HEK293 (cell line): ENCODE measurements around the gene MAML2.
A peak's percentile ranks its signal among the peaks of the same experiment; 100 is the strongest.

Experiments used
- CTCF ChIA-PET: fragments of 350-600 bp; formaldehyde crosslinking; extraction: SDS; loops from one replicate; lab custom pipeline; 2021; ENCODE audit warnings: antibody characterized with exemption; lab: Yijun Ruan, JAX
- POLR2A ChIA-PET: fragments of 300-600 bp; formaldehyde crosslinking; extraction: SDS; loops from one replicate; lab custom pipeline; 2020; ENCODE audit warnings: antibody characterized with exemption, inconsistent platforms; lab: Yijun Ruan, JAX
- H3K27ac ChIP-seq: fragments of 200-500 bp; sonication (Bioruptor generic); 2 replicates; pipeline ENCODE4 v1.5.1; 2014; ENCODE audit warnings: low read depth, low read length, control low read depth, inconsistent platforms; ENCODE audit errors: extremely low read depth
- H3K36me3 ChIP-seq, 2 experiments: fragments of 200-500 bp in 1 of 2; sonication (Bioruptor generic) in 1 of 2; 1 replicate in 1 of 2; 2 replicates in 1 of 2; pipeline ENCODE4 v1.5.1; 2014 to 2017; ENCODE audit warnings: inconsistent platforms in 2 of 2, low read length in 2 of 2; ENCODE audit not compliant: control insufficient read depth in 2 of 2, insufficient read depth in 1 of 2
- H3K4me1 ChIP-seq: fragments of 200-500 bp; sonication (Bioruptor generic); 2 replicates; pipeline ENCODE4 v1.5.1; 2014; ENCODE audit warnings: mild to moderate bottlenecking, low read length, inconsistent platforms; ENCODE audit not compliant: control insufficient read depth, insufficient read depth
- H3K4me3 ChIP-seq: 2 replicates; pipeline ENCODE4 v1.5.1; 2011; ENCODE audit warnings: low read depth, mild to moderate bottlenecking, control low read depth, low read length, moderate library complexity
- H3K9me3 ChIP-seq: fragments of 200-500 bp; sonication (Bioruptor generic); 2 replicates; pipeline ENCODE4 v1.5.1; 2014; ENCODE audit warnings: low read depth, low read length, inconsistent platforms; ENCODE audit not compliant: control insufficient read depth, insufficient read depth
- GFI1B ChIP-seq: fragments of 450-650 bp; formaldehyde crosslinking; IDR thresholded peaks from 2 replicates; pipeline ENCODE4 v1.5.1; 2016; ENCODE audit warnings: missing biosample characterization, missing genetic modification characterization
- GLIS1 ChIP-seq: fragments of 450-650 bp; formaldehyde crosslinking; IDR thresholded peaks from 2 replicates; pipeline ENCODE4 v1.5.1; 2016; ENCODE audit warnings: missing biosample characterization, missing genetic modification characterization
- TRIM28 ChIP-seq: IDR thresholded peaks from 2 replicates; pipeline ENCODE4 v1.6.1; 2011; ENCODE audit warnings: low read length, control low read depth, borderline replicate concordance
- ZFP37 ChIP-seq: fragments of 450-650 bp; formaldehyde crosslinking; IDR thresholded peaks from 2 replicates; pipeline ENCODE4 v1.5.1; 2016; ENCODE audit warnings: missing biosample characterization, missing genetic modification characterization
- ZNF140 ChIP-seq: fragments of 450-650 bp; formaldehyde crosslinking; IDR thresholded peaks from 2 replicates; pipeline ENCODE4 v1.5.1; 2016; ENCODE audit warnings: missing biosample characterization, missing genetic modification characterization
- ZNF23 ChIP-seq: fragments of 450-650 bp; formaldehyde crosslinking; IDR thresholded peaks from 2 replicates; pipeline ENCODE4 v1.5.1; 2016; ENCODE audit warnings: missing biosample characterization, missing genetic modification characterization, borderline replicate concordance
- ZNF292 ChIP-seq: fragments of 450-650 bp; formaldehyde crosslinking; IDR thresholded peaks from 2 replicates; pipeline ENCODE4 v1.5.1; 2016; ENCODE audit warnings: low read depth, missing biosample characterization, missing genetic modification characterization, borderline replicate concordance
- ZNF311 ChIP-seq: fragments of 450-650 bp; formaldehyde crosslinking; IDR thresholded peaks from 2 replicates; pipeline ENCODE4 v1.5.1; 2017; ENCODE audit warnings: missing biosample characterization, missing genetic modification characterization, borderline replicate concordance
- ZNF335 ChIP-seq: fragments of 450-650 bp; formaldehyde crosslinking; conservative IDR thresholded peaks from 2 replicates; pipeline ENCODE4 v1.5.1; 2016; ENCODE audit warnings: missing biosample characterization, missing genetic modification characterization
- ZNF404 ChIP-seq: fragments of 450-650 bp; formaldehyde crosslinking; IDR thresholded peaks from 2 replicates; pipeline ENCODE4 v1.5.1; 2017; ENCODE audit warnings: missing biosample characterization, missing genetic modification characterization
- ZNF416 ChIP-seq: fragments of 450-650 bp; formaldehyde crosslinking; IDR thresholded peaks from 2 replicates; pipeline ENCODE4 v1.5.1; 2016; ENCODE audit warnings: missing biosample characterization, missing genetic modification characterization
- ZNF555 ChIP-seq: fragments of 450-650 bp; formaldehyde crosslinking; conservative IDR thresholded peaks from 2 replicates; pipeline ENCODE4 v1.5.1; 2017; ENCODE audit warnings: missing biosample characterization, mild to moderate bottlenecking, missing genetic modification characterization, inconsistent platforms
- ZNF660 ChIP-seq: fragments of 450-650 bp; IDR thresholded peaks from 2 replicates; pipeline ENCODE4 v1.5.1; 2018; ENCODE audit warnings: missing biosample characterization, mild to moderate bottlenecking, missing genetic modification characterization
- ZNF785 ChIP-seq: fragments of 450-650 bp; formaldehyde crosslinking; IDR thresholded peaks from 2 replicates; pipeline ENCODE4 v1.5.1; 2016; ENCODE audit warnings: missing biosample characterization, missing genetic modification characterization
- ZNF792 ChIP-seq: fragments of 450-650 bp; formaldehyde crosslinking; IDR thresholded peaks from 2 replicates; pipeline ENCODE4 v1.5.1; 2016; ENCODE audit warnings: missing biosample characterization, missing genetic modification characterization
- ZNF843 ChIP-seq: fragments of 450-650 bp; formaldehyde crosslinking; IDR thresholded peaks from 2 replicates; pipeline ENCODE4 v1.5.1; 2016; ENCODE audit warnings: missing biosample characterization, missing genetic modification characterization
- ZXDB ChIP-seq: fragments of 450-650 bp; formaldehyde crosslinking; IDR thresholded peaks from 2 replicates; pipeline ENCODE4 v1.5.1; 2016; ENCODE audit warnings: missing biosample characterization, missing genetic modification characterization
- TF ChIP-seq, protein P1 (sequence below): fragments of 450-650 bp; formaldehyde crosslinking; IDR thresholded peaks from 2 replicates; pipeline ENCODE4 v1.5.1; 2016; ENCODE audit warnings: missing biosample characterization, missing genetic modification characterization
- TF ChIP-seq, protein P2 (sequence below): fragments of 450-650 bp; formaldehyde crosslinking; conservative IDR thresholded peaks from 2 replicates; pipeline ENCODE4 v1.5.1; 2016; ENCODE audit warnings: low read depth, missing biosample characterization, missing genetic modification characterization
- TF ChIP-seq, protein P3 (sequence below): fragments of 450-650 bp; formaldehyde crosslinking; IDR thresholded peaks from 2 replicates; pipeline ENCODE4 v1.5.1; 2017; ENCODE audit warnings: missing biosample characterization, missing genetic modification characterization
- TF ChIP-seq, protein P4 (sequence below): fragments of 450-650 bp; formaldehyde crosslinking; IDR thresholded peaks from 2 replicates; pipeline ENCODE4 v1.5.1; 2016; ENCODE audit warnings: missing biosample characterization, missing genetic modification characterization
- TF ChIP-seq, protein P5 (sequence below): fragments of 450-650 bp; IDR thresholded peaks from 2 replicates; pipeline ENCODE4 v1.5.1; 2018; ENCODE audit warnings: missing biosample characterization, missing genetic modification characterization

Gene MAML2

DNA sequence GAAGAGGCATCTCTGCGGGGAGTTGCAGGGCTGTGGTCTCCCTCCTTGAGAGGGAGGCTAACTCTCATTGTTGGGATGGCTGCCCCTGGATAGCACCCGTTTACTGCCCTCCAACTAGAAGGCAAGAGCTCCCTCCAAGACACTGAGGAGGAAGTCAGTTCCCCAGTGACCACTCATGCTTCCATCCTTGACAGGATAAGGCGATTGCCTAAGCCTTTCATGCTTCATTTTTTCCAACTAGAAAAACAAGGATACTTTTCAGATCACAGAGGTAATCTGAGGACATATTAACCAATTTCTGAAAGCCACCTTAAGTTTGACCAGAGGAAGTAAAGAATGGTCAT, 186.6 kb downstream of the MAML2 start:
- Histone ChIP-seq H3K9me3 (no peaks in the 10 kb centered on the region), H3K36me3 (no peaks in the 10 kb centered on the region), H3K4me1 (peaks cover 8% of the 10 kb centered on the region; the same call in 1 of the 2 replicates), H3K4me3 (no peak overlapping the region), H3K27ac (peak overlapping the region; percentile 4; the same call in 1 of the 2 replicates)
- TF ChIP-seq, protein P1, sequence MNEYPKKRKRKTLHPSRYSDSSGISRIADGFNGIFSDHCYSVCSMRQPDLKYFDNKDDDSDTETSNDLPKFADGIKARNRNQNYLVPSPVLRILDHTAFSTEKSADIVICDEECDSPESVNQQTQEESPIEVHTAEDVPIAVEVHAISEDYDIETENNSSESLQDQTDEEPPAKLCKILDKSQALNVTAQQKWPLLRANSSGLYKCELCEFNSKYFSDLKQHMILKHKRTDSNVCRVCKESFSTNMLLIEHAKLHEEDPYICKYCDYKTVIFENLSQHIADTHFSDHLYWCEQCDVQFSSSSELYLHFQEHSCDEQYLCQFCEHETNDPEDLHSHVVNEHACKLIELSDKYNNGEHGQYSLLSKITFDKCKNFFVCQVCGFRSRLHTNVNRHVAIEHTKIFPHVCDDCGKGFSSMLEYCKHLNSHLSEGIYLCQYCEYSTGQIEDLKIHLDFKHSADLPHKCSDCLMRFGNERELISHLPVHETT, result no peak
- TF ChIP-seq ZNF292 (no peak), ZNF555 (tag by site-specific recombination) (no peak), ZXDB (tag by site-specific recombination) (no peak), GLIS1 (tag by site-specific recombination) (no peak)
- TF ChIP-seq, protein P2, sequence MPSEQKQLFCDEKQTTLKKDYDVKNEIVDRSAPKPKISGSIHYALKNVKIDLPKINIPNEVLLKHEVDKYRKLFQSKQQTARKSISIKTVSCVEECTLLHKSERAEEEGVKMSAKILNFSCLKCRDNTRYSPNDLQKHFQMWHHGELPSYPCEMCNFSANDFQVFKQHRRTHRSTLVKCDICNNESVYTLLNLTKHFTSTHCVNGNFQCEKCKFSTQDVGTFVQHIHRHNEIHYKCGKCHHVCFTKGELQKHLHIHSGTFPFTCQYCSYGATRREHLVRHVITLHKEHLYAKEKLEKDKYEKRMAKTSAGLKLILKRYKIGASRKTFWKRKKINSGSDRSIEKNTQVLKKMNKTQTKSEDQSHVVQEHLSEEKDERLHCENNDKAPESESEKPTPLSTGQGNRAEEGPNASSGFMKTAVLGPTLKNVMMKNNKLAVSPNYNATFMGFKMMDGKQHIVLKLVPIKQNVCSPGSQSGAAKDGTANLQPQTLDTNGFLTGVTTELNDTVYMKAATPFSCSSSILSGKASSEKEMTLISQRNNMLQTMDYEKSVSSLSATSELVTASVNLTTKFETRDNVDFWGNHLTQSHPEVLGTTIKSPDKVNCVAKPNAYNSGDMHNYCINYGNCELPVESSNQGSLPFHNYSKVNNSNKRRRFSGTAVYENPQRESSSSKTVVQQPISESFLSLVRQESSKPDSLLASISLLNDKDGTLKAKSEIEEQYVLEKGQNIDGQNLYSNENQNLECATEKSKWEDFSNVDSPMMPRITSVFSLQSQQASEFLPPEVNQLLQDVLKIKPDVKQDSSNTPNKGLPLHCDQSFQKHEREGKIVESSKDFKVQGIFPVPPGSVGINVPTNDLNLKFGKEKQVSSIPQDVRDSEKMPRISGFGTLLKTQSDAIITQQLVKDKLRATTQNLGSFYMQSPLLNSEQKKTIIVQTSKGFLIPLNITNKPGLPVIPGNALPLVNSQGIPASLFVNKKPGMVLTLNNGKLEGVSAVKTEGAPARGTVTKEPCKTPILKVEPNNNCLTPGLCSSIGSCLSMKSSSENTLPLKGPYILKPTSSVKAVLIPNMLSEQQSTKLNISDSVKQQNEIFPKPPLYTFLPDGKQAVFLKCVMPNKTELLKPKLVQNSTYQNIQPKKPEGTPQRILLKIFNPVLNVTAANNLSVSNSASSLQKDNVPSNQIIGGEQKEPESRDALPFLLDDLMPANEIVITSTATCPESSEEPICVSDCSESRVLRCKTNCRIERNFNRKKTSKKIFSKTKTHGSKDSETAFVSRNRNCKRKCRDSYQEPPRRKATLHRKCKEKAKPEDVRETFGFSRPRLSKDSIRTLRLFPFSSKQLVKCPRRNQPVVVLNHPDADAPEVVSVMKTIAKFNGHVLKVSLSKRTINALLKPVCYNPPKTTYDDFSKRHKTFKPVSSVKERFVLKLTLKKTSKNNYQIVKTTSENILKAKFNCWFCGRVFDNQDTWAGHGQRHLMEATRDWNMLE, result peak; percentile 6; the same call in 1 of the 2 replicates
- CTCF ChIA-PET, result interaction anchor here (1.0 to 1.9 kb wide), 4 partner anchors 101 to 307 kb away, joined by 3 to 9 read pairs (median 6); partner anchors contain the start of gene MAML2
- POLR2A ChIA-PET, result no interaction called here

DNA sequence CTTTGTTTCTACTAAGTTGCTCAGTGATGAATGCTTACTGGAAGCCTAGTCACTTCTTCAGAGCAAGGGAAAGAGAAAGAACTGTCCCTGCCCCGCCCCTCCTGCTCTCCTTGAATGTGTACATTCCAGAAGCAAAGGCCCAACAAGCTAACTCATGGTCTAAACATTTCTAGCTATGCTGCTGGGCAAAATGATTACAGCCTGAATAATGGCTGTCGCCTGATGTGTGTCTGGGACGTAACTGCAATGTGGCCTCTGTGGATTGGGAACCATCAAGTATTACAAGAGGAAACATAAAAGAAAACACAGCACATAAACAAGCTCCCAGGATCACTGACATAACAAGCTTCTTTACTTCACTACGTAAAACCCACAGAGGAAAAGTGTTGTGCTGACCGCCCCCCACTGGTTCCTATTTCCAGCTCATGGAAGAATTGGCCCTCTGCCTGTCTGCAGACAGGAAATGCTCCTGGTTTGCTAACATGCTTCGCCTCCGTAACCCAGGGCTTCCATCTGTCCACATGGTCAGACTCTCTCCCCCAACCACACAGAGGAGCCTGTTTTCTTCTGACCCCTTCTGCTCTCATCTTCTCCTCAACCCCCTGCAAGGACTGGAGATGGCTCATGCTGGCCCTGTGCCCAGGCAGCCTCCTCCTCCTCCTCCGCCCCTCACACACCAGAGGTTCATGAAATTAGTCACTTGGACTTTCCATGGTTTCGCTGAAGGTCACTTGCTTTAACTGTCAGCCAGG, 187.2 kb downstream of the MAML2 start:
- Histone ChIP-seq H3K27ac (peak overlapping the region; percentile 4; the same call in 1 of the 2 replicates), H3K4me3 (no peak overlapping the region), H3K36me3 (no peaks in the 10 kb centered on the region), H3K9me3 (no peaks in the 10 kb centered on the region), H3K4me1 (peaks cover 8% of the 10 kb centered on the region; the same call in 1 of the 2 replicates)
- ChIA-PET POLR2A (no interaction called here), CTCF (interaction anchor here (0.6 to 1.9 kb wide), 5 partner anchors 16 to 306 kb away, joined by 3 to 9 read pairs (median 5); partner anchors contain the start of gene MAML2)
- no peak for TF ChIP-seq ZNF792 (tag by site-specific recombination)
- no peak for TF ChIP-seq ZNF404 (tag by site-specific recombination)
- no peak for TF ChIP-seq ZNF416
- TF ChIP-seq ZNF785 (tag by site-specific recombination), result no peak
- no peak for TF ChIP-seq ZNF23 (tag by site-specific recombination)
- 0 out of 2 replicates have a peak, but pooled peaks have one; percentile 50 for TF ChIP-seq TRIM28
- TF ChIP-seq GLIS1 (tag by site-specific recombination), result peak; percentile 84
- TF ChIP-seq ZNF335 (tag by site-specific recombination), result peak; percentile 56
- no peak for TF ChIP-seq ZFP37 (tag by site-specific recombination)
- no peak for TF ChIP-seq ZNF843
- no peak for TF ChIP-seq ZNF140 (tag by site-specific recombination)
- no peak for TF ChIP-seq ZNF660 (tag by site-specific recombination)
- TF ChIP-seq, protein P3, sequence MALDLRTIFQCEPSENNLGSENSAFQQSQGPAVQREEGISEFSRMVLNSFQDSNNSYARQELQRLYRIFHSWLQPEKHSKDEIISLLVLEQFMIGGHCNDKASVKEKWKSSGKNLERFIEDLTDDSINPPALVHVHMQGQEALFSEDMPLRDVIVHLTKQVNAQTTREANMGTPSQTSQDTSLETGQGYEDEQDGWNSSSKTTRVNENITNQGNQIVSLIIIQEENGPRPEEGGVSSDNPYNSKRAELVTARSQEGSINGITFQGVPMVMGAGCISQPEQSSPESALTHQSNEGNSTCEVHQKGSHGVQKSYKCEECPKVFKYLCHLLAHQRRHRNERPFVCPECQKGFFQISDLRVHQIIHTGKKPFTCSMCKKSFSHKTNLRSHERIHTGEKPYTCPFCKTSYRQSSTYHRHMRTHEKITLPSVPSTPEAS, result no peak
- TF ChIP-seq, protein P4, sequence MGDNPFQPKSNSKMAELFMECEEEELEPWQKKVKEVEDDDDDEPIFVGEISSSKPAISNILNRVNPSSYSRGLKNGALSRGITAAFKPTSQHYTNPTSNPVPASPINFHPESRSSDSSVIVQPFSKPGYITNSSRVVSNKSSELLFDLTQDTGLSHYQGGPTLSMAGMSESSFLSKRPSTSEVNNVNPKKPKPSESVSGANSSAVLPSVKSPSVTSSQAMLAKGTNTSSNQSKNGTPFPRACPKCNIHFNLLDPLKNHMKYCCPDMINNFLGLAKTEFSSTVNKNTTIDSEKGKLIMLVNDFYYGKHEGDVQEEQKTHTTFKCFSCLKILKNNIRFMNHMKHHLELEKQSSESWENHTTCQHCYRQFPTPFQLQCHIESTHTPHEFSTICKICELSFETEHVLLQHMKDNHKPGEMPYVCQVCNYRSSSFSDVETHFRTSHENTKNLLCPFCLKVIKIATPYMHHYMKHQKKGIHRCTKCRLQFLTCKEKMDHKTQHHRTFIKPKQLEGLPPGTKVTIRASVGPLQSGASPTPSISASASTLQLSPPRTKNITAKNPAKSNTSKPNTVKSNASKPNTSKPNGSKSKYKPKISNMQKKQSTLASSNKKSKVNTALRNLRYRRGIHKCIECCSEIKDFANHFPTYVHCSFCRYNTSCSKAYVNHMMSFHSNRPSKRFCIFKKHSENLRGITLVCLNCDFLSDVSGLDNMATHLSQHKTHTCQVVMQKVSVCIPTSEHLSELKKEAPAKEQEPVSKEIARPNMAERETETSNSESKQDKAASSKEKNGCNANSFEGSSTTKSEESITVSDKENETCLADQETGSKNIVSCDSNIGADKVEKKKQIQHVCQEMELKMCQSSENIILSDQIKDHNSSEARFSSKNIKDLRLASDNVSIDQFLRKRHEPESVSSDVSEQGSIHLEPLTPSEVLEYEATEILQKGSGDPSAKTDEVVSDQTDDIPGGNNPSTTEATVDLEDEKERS (tag by site-specific recombination), result no peak
- TF ChIP-seq, protein P5, sequence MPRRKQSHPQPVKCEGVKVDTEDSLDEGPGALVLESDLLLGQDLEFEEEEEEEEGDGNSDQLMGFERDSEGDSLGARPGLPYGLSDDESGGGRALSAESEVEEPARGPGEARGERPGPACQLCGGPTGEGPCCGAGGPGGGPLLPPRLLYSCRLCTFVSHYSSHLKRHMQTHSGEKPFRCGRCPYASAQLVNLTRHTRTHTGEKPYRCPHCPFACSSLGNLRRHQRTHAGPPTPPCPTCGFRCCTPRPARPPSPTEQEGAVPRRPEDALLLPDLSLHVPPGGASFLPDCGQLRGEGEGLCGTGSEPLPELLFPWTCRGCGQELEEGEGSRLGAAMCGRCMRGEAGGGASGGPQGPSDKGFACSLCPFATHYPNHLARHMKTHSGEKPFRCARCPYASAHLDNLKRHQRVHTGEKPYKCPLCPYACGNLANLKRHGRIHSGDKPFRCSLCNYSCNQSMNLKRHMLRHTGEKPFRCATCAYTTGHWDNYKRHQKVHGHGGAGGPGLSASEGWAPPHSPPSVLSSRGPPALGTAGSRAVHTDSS (tag by site-specific recombination), result peak; percentile 29; the same call in 1 of the 2 replicates
- TF ChIP-seq GFI1B (tag by site-specific recombination), result no peak
- no peak for TF ChIP-seq ZNF311 (tag by site-specific recombination)
